Kidney epithelial cell (primary cell): ENCODE data around the gene FERMT3. TPM values are rescaled to one million over a fixed set of nuclear protein-coding genes. Genes with fewer than 3 reads are reported as not detected.

Source experiments
- DNase-seq: peaks from one replicate; pipeline ENCODE4 v3.0.0-alpha.2; 2010; ENCODE audit warnings: low read depth
- H3K27me3 ChIP-seq: 2 replicates; pipeline ENCODE4 v1.6.0; 2011; ENCODE audit warnings: low read length; ENCODE audit not compliant: control insufficient read depth, insufficient read depth
- H3K36me3 ChIP-seq: 2 replicates; pipeline ENCODE4 v1.5.1; 2011; ENCODE audit warnings: low read length; ENCODE audit not compliant: control insufficient read depth, insufficient read depth
- H3K4me3 ChIP-seq: 2 replicates; pipeline ENCODE4 v1.5.1; 2011; ENCODE audit warnings: low read depth, mild to moderate bottlenecking, control low read depth, low read length
- CTCF ChIP-seq: IDR thresholded peaks from 2 replicates; pipeline ENCODE4 v1.5.1; 2011; ENCODE audit warnings: mild to moderate bottlenecking, moderate library complexity, low read length, control low read depth, inconsistent platforms; ENCODE audit not compliant: insufficient read depth, poor library complexity, severe bottlenecking
- total RNA-seq: library from RNA; depleted of rRNA; stranded (reverse); fragments of >200 nt; gene quantifications from 2 replicates; pipeline ENCODE4 v1.2.3, GENCODE V29; 2015

The FERMT3 gene
- total RNA-seq, 1 donor from 2014 or later: 0.25 TPM

DNA sequence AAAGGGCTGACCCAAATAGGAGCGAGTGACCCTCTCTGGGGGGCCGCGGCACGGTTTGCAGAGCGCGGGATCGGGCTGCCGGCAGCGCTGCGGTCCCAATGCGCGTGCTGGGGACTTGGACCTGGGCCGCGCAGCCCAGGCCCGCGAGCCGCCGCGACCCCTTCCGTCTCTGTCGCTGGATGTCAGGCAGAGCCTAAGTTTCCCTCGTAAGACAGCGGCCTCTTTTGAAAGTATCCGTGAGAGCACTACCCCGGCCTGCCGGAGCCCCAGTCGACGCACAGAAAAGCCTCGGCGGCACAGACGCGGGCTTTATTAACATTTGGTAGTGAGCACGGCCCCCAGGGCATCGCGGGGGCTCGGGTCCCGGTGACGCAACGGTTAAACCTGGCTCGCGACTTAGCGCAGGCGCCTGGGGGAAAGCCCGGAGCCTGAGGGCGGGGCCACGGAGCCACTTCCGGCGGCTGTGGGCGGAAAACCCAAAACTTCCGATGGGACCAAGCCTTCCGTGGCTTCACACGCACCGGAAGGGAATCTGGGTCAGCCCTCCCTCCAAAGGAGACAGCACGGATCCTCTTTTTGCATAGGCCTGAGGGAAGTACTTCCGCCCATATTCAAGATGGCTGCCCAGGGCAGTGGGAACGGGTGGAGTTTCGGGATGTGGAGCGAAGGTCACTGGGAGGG is 63.2 kb downstream of the FERMT3 start:
- DNase-seq: peak; percentile 99
- H3K27me3 ChIP-seq: no peaks in the 10 kb centered on the region
- TF ChIP-seq CTCF: no peak
- peak overlapping the region; percentile 73 for H3K4me3 ChIP-seq
- H3K36me3 ChIP-seq: peaks cover 3% of the 10 kb centered on the region

Other genes with a start within 250 kb of the FERMT3 start
- gene COX8A, start 232.1 kb upstream of the FERMT3 start, total RNA-seq: 282 and 377 TPM in 2 replicates
- 100.0 and 119 TPM in 2 replicates for gene OTUB1, start 220.3 kb upstream of the FERMT3 start, total RNA-seq
- gene FLRT1, start 170.8 kb upstream of the FERMT3 start, total RNA-seq: 0.13 and 0.14 TPM in 2 replicates
- 12.3 and 23.5 TPM in 2 replicates for gene MACROD1, start 40.6 kb upstream of the FERMT3 start, total RNA-seq
- gene STIP1, start 20.6 kb upstream of the FERMT3 start, total RNA-seq: 138 and 148 TPM in 2 replicates
- 59.8 and 77.1 TPM in 2 replicates for gene TRPT1, start 19.5 kb downstream of the FERMT3 start, total RNA-seq
- gene NUDT22, start 19.6 kb downstream of the FERMT3 start, total RNA-seq: 50.7 and 61.1 TPM in 2 replicates
- gene DNAJC4, start 23.8 kb downstream of the FERMT3 start, total RNA-seq: 14.8 and 21.7 TPM in 2 replicates
- 54.7 and 61.4 TPM in 2 replicates for gene VEGFB, start 27.9 kb downstream of the FERMT3 start, total RNA-seq
- gene FKBP2, start 34.4 kb downstream of the FERMT3 start, total RNA-seq: 61.1 and 110 TPM in 2 replicates
- gene PPP1R14B, start 40.2 kb downstream of the FERMT3 start, total RNA-seq: 599 and 634 TPM in 2 replicates
- gene PLCB3, start 44.8 kb downstream of the FERMT3 start, total RNA-seq: 25.4 and 32.5 TPM in 2 replicates
- 118 and 153 TPM in 2 replicates for gene BAD, start 77.9 kb downstream of the FERMT3 start, total RNA-seq
- 21.9 and 44.3 TPM in 2 replicates for gene GPR137, start 79.1 kb downstream of the FERMT3 start, total RNA-seq
- gene KCNK4, start 84.6 kb downstream of the FERMT3 start, total RNA-seq: not detected in 2 replicates
- not detected in 2 replicates for gene CATSPERZ, start 93.6 kb downstream of the FERMT3 start, total RNA-seq
- gene ESRRA, start 98.8 kb downstream of the FERMT3 start, total RNA-seq: 54.3 and 58.8 TPM in 2 replicates
- 307 and 366 TPM in 2 replicates for gene TRMT112, start 110.8 kb downstream of the FERMT3 start, total RNA-seq
- gene PRDX5, start 111.4 kb downstream of the FERMT3 start, total RNA-seq: 489 and 562 TPM in 2 replicates
- 1.3 and 2.3 TPM in 2 replicates for gene CCDC88B, start 133.5 kb downstream of the FERMT3 start, total RNA-seq
- 35.7 and 43.0 TPM in 2 replicates for gene RPS6KA4, start 152.4 kb downstream of the FERMT3 start, total RNA-seq